Stimulated activated naive CD4-positive, alpha-beta T cell treated with Interleukin-2 at 50 U/mL for 16 hours (primary cell): ENCODE measurements around the gene SULT4A1.

Experiments used
- DNase-seq: peaks from one replicate; lab custom pipeline; 2025; lab: John Stamatoyannopoulos, UW

SULT4A1 gene

DNA sequence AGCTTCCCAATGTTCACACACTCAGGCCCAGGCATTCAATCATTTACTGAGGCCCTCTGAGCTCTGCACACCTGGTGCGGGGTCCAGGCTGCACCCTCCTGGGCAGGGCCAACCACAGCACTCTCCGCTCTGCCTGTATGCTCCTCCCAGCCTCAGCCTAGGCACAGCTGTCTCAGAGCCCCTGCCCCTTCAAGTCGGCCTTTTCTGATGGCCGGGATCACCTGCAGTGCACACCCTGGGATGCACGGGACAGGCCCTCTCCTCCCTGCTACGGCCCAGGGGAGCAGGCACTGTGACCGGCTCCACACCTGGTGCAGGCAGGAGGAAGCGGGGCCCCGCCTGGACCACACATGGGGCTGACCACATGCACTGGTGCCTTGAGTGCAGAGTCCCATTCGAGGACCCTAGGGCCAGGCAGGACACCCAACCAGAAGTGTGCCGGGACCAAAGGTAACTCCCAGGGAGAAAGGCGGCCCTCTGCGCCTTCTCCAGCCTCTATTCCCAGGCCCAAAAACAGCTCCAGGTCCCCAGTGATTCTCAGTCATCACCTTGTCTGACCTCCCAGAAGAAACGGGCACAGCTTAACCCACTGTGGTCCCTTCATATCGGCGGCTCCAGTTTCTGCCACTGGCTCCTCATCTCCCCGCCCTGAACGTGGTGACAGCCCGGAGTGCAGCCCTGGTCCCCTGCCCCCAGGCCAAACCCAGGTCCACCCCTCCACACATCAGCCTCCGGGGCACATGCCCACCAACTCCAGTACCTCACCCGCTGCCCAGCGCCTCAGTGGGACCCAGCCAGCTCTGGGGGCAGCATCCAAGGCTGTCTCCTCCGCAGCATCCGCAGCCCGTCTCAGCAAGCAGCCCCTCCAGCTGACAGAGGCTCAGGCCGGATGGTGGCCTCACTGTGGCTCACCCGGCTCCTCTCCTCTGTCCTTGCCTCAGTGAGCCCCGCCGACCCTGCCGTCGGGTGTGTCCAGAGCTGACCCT, 17.5 kb downstream of the SULT4A1 start:
- DNase-seq: no peak

DNA sequence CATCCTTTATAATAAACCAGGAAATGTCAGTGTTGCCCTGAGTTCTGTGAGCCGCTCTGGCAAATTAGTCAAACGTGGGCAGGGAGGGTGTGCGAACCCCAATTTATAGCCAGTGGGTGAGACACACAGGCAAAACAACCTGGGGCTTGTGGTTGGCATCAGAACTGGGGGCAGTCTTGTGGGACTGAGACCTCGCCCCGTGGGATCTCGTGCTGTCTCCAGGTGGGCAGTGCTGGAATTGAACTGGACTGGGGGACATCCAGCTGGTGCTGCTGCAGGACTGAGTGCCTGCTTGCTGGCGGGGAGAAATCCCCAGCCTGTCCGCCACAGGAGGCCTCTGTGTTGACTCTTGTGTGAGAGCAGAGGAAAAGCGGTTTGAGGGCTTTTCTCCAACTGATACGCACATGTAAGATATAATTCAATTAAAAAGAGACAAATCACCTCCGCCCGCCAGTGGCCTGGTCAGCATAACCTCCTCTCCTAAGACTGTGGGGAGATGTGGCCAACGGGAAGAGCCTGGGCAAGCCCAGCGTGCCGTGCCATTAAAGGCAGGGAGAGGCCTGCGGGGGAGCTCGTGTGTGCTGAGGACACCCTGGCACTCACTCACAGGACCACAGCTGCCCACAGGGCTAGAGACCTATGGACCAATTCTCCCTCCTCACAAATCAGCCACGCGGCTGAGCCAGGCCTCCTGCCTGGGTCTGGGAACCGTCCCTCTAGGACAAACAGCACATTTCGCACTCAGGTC, 18.4 kb downstream of the SULT4A1 start:
- DNase-seq: no peak

DNA sequence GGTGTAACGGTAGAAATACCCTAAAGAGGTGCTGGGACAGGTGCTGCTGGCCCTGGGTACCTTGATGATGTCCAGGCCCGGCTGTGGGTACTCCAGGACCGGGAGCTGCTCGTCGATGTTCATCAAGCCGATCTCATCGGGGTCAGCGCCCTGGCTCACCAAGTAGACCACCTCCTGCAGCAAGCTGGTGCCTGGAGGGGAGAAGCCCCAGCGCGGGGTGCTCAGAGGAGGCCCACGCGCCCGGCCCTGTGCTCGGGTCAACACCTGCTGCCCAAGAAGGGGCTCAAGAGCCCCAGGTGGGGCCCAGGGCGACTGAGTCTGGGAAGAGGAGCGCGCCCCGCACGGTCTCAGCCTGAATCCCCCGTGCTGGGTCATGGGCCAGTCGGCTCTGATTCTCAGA, 20.6 kb downstream of the SULT4A1 start:
- no peak for DNase-seq

DNA sequence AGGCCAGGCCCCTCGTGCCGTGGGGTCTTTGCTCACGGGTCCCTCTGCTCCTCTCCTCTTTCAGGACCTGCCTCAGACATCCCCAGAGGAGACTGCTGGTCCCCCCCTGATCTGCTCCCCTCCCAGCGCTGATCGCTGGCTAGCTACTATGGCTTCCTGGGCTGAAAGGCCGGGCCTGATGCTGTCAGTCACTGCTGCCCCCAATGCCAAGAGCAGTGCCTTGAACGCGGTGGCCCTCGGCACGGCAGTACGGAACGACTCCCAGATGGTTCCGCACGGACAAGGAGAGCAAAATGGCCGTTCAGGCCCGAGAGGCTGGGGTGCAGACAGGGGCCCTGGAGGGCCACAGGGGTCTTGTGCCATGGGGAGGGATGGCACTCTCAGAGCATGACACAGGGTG, 21.5 kb downstream of the SULT4A1 start:
- no peak for DNase-seq

DNA sequence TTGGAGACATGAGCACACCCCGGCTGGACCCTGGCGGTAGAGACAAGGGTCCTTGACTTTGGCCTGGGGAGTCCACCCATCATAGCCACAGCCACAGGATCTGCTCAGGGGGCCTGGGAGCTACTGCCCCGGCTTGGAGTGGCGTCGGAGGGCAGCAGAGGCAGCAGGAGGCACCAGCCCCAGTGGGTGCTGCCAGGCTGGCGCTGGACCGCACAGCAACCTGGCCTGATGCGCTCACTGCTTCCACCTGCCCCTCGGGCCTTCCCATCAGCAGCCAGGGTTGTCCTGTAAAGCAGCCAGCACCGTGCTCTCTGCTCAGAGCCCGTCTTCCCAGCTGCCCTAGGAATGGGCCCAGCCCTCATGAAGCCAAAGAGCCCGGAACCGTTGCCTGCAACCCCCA, 21.9 kb downstream of the SULT4A1 start:
- no peak for DNase-seq

DNA sequence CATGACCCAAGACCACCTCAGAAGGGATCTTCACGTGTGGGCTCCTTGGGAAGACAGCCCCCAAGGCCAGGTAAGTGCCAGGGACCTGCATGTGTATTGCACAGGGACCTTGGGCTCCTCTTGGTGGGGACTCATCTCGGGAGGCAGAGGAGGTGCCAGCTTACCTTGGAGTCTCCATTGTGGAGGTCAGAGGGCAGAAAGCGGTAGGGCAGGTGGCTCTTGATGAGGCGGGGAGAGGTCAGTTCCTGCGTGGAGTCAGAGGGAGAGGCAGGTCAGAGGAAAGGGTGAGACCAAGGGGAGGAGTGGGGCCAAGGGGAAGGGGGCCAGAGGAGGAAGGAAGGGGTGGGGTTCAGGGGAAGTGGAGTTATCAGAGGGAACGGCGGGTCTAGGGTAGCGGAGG, 22.5 kb downstream of the SULT4A1 start:
- no peak for DNase-seq

DNA sequence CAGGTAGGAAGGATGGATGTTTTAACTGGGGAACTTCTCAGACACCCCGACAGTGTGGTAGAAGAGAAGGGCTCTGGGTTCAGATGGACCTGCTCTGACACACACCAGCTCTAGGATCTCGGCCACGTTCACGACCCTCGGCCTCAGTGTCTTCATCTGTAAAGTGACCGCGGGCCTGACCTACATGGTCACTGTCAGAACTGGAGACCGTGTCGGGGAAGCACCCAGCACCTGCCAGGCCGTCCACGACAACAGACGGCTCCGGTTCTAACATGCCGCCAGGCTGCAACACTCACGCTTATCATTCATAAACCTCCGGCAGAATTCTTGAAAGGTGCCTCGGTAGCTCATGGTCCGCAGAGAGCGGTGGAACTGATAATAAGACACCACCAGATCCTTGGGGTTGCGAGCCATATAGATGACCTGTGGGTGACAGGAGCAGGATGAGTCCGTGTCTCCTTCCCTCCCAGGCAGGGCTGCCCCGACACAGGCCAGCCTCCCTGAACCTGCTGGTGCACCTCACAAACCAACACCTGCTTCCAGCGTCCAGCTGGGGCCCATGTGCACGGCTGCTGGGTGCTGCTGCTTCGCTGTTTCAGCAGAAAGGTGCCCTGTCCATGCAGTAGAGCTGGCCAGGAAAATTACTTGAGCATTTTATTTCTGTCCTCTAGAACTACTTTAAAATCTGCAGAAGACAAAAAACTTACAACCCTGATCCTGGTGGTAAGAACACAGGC, 23.6 kb downstream of the SULT4A1 start:
- no peak for DNase-seq

DNA sequence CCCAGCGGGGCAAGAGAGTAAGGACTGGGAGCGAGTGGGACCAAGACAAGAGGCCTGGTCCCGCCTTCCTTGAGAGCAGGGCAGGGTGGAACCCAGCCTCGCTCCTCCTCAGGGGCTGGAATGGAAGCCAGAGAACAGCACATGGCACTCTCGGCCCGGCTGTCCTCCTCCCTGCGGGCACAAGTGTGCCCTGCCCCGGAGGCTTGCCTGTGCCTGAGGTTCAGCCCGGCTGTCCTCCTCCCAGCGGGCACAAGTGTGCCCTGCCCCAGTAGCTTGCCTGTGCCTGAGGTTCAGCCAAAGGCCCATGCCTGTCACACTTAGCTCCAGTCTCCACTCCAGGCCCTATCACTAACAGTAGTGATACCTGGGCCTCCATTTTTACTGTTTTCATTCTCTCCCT, 24.2 kb downstream of the SULT4A1 start:
- DNase-seq: no peak

DNA sequence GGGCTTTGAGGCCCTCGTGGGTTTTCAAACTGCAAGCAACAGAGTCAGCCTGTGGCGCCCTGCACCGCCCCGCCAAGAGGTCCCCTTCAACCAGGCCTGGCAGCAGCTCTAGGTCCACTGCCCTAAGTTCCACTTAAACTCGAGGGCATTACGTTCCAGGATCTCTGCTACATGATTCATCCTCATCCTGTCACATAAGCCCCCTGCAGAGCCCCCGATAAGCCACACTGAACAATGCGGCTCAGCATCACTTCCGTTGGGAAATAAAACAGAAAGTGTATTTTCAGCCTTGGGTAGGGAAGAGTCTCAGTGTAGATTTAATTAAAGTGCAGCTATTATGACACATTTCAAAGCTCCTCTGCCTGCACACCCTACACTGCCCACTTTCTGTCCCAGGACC, 24.6 kb downstream of the SULT4A1 start:
- DNase-seq: no peak

DNA sequence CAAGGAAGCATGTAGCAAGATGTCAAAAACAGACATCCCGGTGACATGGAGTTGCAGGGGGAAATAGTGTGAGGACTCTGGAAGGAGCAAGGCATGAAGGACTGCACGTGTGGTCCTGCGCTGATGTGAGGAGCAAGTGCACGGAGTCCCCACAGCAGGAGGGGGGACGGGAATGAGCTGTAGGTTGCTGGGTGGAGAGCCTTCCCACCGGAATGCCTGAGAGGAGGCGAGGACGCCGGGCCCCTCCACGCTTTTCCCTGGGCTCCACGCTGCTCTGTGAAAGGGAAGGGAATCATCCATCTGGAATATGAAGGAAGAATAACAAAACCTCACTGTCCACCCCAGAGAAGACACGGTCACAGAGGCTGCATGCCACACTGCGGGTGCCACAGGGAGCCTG, 26.6 kb downstream of the SULT4A1 start:
- no peak for DNase-seq

DNA sequence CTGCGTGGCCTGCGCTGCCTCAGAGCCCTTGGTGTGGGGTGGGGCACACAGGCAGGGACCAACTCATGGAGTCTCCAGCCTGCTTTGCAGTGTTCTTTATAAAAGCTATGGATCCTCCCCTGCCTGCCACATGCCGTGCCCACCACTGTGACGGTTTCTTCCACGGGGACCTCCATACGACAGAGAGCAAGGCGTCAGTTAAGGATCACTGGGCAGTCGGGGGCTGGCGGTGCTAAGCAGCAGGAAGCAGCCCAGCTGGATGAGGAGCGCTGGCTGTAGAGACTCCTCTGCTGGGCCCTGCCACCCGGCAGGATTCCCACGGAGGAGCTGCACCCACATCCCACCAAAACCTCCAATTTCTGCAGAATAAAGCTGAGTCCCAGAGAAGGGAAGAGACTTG, 27.1 kb downstream of the SULT4A1 start:
- no peak for DNase-seq

DNA sequence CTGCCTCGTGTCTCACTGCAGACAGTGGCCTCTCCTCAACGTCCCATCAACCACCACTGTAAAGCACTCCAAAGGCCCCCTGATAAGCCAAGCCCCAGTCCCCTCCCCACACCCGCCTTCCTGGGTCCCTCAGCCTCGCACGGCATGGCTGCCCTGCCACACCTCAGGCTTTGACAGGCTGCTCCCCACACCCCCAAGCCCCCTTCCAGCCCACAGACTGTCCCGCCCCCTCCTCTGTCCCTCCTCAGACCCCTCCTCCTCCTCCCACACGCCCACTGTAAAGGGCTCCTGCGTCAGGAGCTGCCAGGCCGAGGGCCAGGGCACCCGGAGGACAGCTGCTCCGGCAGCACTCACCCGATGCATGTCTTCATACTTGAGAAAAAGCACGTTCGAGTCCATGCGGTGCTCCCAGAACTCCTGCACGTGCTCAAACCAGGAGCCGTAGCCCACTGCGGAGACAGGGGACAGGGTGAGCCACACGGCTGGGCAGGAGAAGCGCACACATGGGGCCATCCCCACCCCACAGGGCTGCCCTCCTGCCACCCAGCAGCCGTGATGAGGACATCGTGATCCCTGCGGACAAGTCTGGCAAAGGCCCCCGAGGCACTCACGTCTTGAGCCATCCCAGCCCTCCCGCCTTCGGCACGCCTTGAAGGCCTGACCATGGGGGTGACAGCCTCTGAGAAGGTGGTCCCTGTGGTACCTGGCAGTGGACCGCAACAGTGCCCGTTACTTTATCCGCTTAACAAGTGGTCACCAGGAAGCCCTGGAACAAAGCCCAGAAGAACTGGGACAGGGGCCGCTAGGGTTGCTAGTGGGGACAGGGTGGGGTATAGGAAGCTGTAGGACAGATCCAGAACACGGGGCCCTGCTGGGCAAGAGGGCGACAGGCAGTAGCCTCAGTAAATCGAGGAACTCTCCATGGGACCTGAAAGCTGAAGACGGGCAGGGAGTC, 28.8 kb downstream of the SULT4A1 start:
- no peak for DNase-seq

DNA sequence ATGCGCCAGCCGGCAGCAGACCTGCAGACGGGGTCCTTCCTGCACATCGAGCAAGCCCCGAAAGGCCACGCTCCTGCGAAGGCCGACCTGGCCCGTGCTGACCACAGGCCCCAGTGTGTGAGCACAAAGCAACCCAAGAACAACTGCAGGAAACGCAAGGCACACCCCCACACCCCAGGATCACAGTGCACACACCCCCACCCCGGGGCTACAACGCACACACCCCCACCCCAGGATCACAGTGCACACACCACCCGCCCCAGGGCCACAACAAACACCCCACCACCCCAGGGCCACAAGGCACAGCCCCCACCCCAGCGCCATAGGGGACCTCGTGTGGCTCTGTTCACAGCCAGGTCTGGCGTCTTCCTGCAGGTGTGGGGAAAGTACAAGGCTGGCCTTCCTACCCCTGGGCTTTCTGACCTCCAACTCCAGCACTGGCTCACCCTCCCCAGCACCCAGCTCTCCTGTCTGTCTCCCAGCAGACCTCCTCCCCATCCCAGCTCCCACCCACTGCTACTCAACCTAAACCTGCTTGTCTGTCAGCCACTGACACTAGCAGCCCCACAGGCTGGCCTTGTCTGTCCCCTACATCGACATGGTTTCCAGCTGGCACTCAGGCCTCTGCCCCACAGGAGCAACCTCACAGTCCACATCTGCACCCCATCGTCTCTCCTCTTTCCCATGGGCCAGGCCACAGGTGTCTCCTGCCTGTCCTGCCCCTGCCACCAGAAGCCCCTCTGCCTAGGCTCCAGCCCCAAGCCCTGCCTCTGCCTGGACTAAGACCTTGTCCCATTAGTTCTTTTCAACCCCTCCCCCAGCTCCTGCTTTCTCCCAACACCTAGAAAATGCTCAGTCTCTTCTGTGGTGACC, 29.7 kb downstream of the SULT4A1 start:
- no peak for DNase-seq

DNA sequence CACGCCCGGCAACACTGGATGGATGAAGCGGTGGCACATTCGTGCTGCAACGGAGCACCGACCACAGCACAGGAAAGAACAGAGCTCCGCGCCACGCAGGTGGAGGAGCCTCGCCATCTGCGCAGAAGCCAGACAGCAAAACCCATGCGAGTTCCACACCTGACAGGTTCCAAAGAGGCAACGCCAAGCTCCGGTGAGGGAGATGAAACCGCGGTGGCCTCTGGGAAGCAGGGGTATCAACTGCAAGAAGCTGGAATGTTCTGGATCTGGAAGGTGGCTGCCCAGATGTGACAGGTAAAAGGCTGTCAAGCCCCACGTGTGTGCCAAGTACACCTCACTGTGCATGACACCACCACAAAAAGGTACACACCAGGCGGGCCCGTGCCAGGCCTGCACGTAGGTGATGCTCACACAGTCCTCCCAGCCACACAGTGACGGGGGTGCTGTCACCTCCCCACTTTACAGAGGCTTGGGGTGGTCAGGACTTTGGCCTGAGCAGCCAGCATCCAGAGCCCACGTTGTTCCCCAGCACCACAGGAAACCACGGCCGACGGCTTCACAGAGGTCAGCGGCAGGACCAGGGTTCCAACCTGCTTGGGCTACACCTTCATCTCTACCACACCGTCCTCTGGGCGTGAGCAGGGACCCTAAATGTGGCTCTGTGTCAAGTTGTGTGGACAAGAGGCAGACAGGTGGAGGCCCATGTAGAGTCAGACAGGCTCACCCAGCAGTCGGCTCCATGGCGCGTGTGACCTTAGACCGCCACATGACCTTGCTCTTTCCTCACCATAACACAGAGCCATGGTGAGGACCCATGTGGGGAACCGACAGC, 30.5 kb downstream of the SULT4A1 start:
- DNase-seq: no peak

DNA sequence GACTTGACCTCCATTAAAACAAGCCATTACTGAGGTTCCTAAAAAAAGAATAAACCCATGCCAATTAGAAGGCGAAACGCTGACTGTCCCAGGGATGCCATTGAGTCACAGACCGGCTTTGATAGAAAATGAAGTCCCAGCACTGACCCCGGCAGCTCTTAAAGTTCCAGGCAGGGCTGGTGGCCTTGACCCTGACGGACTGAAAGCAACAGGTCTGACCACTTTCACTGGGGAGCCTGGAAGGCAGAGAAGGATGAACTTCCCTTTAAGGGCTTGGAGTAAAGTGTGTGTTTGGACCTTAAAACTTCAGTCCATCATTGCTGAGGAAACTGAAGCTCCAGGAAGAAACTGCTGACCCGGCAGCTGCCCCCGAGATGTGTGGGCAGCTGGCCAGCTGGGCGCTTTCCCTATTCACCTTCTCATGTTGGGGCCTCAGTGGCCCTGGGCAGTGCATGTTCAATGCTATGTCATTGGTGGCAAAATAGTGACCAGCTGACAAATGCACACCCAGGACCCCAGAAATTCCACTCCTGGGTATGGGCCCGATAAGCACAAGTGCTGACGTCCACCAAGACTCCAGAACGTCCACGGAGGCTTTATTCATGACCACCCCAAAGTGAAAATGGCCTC, 31.3 kb downstream of the SULT4A1 start:
- DNase-seq: no peak

DNA sequence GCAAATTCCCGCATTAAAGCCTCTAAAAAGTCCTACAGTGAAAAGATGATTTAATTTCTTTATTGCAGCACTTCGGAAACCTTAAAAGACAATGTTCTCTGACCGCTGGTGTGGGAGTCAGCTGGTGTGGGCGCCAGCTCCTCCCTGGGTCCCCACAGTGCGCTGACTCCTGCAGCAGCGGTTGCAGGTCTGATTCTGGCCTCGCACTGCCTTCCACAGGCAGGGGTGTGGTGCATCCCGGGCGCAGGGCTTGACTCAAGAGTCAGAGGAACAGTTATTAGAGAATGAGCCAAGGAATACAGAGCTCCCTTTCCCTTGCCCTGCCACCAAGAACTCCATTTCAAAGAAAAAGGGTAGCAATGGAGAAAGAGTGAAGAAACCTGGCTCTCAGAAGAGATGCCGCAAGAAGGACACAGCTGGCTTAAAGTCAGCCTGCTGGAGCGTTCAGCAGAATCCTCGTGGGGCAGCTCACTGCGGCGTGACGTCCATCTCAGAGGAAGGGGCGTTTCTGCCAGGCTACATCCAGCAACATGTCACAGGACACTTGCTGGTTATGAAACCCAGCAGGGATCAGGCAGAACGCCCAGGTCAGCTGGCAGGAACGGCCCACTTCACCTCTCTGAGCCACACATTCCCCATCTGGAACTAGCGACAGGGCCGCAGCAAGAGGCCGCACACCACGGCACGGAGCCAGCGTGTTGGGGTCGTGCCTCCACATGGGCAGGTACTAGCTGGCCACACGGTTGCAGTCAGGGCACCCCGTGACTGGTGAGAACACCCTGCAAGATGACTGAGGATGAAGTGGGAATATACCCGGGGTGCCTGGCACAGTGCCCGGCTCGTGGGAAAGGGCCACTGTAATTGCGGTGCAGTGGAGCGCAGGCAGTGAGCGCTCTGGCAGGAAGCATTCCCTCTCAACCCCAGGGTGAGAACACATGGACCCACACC, 32.1 kb downstream of the SULT4A1 start:
- DNase-seq: no peak

DNA sequence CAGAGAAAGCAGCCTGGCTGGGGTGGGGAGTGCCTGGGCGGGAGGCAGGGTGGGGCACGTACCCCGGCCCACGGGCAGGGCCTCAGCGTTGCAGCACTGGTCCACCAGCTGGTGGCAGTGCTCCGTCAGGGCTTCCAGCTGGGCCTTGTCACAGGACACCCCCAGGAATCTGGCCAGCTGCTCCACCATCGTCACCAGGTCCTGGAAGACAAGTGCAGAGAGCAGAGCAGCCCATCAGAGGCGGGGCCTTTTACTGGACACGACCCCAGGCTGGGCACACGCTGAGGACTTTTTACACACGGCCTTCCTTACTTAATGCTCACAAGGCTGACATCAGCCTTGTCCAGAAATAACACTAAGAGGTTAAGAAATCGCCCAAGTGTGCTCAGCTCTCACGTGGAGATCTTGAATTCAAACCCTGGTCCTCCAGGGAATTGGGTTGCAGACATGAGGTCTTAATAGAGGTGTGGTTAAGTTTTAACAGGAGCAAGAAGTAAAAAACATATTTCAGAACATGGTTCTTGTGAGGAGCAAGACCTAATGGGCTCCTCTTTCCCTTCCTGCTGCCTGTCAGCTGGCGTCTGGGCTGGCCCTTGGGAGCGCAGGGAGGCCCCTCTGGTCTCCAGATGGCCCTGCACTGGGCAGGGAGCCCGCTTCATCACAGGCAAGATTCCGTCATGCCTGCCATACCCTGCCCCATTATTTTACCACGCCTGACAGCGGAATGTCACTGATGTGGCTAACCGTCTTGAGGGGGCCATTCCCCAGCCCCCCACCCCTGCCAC, 33.1 kb downstream of the SULT4A1 start:
- DNase-seq: no peak
